ENCODE results near the gene CEL. TPM values are rescaled to one million over a fixed set of nuclear protein-coding genes. Genes with fewer than 3 reads are reported as not detected.
A peak's percentile ranks its signal among the peaks of the same experiment; 100 is the strongest.

The CEL gene
- total RNA-seq, 2 donors from 2014 or later = 8,438 to 9,209 TPM

GRCh38 chr9:133105461-133105770, 43.6 kb downstream of the CEL start:
- Histone ChIP-seq H3K27ac (no peak overlapping the region), H3K9me3 (no peaks in the 10 kb centered on the region), H3K36me3 (replicated peaks in 1 of 2; ENCODE audit: insufficient read depth in 1 of 2, low read depth in 2 of 2) (peaks cover 33 to 46% of the 10 kb centered on the region in 2 donors), H3K27me3 (no peaks in the 10 kb centered on the region), H3K4me1 (peaks cover 4% of the 10 kb centered on the region), H3K4me3 (no peak overlapping the region)
- ATAC-seq (no peak), DNase-seq (peak in 2 of 4 donors; percentile 6 to 9)
- WGBS, 2 donors = 90 to 99% methylated on average over 4 to 7 of the region's 7 CpGs
- TF ChIP-seq, protein P1, sequence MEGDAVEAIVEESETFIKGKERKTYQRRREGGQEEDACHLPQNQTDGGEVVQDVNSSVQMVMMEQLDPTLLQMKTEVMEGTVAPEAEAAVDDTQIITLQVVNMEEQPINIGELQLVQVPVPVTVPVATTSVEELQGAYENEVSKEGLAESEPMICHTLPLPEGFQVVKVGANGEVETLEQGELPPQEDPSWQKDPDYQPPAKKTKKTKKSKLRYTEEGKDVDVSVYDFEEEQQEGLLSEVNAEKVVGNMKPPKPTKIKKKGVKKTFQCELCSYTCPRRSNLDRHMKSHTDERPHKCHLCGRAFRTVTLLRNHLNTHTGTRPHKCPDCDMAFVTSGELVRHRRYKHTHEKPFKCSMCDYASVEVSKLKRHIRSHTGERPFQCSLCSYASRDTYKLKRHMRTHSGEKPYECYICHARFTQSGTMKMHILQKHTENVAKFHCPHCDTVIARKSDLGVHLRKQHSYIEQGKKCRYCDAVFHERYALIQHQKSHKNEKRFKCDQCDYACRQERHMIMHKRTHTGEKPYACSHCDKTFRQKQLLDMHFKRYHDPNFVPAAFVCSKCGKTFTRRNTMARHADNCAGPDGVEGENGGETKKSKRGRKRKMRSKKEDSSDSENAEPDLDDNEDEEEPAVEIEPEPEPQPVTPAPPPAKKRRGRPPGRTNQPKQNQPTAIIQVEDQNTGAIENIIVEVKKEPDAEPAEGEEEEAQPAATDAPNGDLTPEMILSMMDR (IDR thresholded peaks at IDR 0.05) = no peak
- TF ChIP-seq POLR2A (IDR thresholded peaks at IDR 0.05) = no peak
- intact Hi-C loops (cut with DNase I) = no loop called here

GRCh38 chr9:133106511-133107244, 44.9 kb downstream of the CEL start:
- peak in 1 of 4 donors; percentile 5 for DNase-seq
- H3K27me3 ChIP-seq = no peaks in the 10 kb centered on the region
- no peak overlapping the region for H3K27ac ChIP-seq
- no peak overlapping the region for H3K4me3 ChIP-seq
- no peak for TF ChIP-seq POLR2A (IDR thresholded peaks at IDR 0.05)
- TF ChIP-seq, protein P1 (IDR thresholded peaks at IDR 0.05) = no peak
- 92 to 93% methylated on average over 17 of the region's 17 CpGs for WGBS, 2 donors
- no peaks in the 10 kb centered on the region for H3K9me3 ChIP-seq
- peaks cover 4% of the 10 kb centered on the region for H3K4me1 ChIP-seq
- no peak for ATAC-seq
- intact Hi-C loops (cut with DNase I) = no loop called here
- H3K36me3 ChIP-seq (replicated peaks in 1 of 2; ENCODE audit: insufficient read depth in 1 of 2, low read depth in 2 of 2) = peaks cover 28 to 36% of the 10 kb centered on the region in 2 donors

GRCh38 chr9:133107245-133107722, 45.5 kb downstream of the CEL start:
- Histone ChIP-seq H3K27me3 (no peaks in the 10 kb centered on the region), H3K4me1 (peaks cover 4% of the 10 kb centered on the region), H3K36me3 (replicated peaks in 1 of 2; ENCODE audit: insufficient read depth in 1 of 2, low read depth in 2 of 2) (peaks cover 22 to 32% of the 10 kb centered on the region in 2 donors), H3K4me3 (no peak overlapping the region), H3K9me3 (no peaks in the 10 kb centered on the region), H3K27ac (no peak overlapping the region)
- 87% methylated on average over 13 of the region's 13 CpGs; no CpG with 5 or more reads in 1 of the 2 donors for WGBS, 2 donors
- no peak for TF ChIP-seq POLR2A (IDR thresholded peaks at IDR 0.05)
- TF ChIP-seq, protein P1 (IDR thresholded peaks at IDR 0.05) = no peak
- intact Hi-C loops (cut with DNase I) = no loop called here
- ATAC-seq (no peak), DNase-seq (peak in 1 of 4 donors; percentile 2)

DNA sequence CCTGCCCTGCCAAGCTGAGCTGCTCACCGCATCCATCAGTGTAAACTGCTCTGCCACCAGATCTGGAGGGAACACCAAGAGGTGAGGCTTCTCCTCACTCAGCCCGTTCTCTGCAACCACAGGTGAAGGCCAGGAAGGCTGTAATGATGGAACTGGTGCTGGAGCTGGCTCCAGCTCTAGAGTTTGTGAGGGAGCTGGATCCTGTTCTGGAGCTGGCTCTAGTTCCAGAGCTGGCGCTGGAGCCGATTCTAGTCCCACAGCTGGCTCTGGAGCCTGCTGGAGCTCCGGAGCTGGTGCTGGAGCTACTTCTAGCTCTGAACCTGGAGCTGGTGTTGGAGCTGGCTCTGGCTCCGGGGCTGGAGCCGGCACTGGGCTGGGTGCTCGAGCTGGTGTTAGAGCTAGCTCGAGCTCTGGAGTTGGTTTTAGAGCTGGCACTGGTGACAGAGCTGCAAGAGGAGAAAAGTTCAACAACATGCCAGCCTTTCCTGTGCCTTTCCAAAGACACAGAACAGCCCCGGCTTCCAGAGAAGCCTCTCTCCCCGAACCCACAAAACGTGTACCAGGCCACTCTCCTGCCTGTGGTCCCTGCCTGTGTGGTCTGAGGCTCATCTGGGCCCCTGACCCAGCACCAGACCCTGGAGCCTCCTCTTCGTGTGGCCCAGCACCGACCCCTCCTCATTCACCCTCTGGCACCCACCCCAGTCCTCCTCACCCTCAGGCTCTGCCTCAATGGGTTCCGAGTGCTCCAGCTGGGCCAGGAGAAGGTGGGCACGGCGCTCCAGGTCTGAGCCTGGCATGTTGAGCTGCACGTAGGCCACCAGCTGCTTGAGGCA, 46.4 kb downstream of the CEL start:
- no peaks in the 10 kb centered on the region for H3K27me3 ChIP-seq
- TF ChIP-seq, protein P1 (IDR thresholded peaks at IDR 0.05) = no peak
- no peak for TF ChIP-seq POLR2A (IDR thresholded peaks at IDR 0.05)
- no peak overlapping the region for H3K27ac ChIP-seq
- peaks cover 13% of the 10 kb centered on the region for H3K4me1 ChIP-seq
- no peak overlapping the region for H3K4me3 ChIP-seq
- H3K36me3 ChIP-seq (replicated peaks in 1 of 2; ENCODE audit: insufficient read depth in 1 of 2, low read depth in 2 of 2) = peaks cover 19 to 30% of the 10 kb centered on the region in 2 donors
- 87 to 97% methylated on average over 11 to 18 of the region's 18 CpGs for WGBS, 2 donors
- intact Hi-C loops (cut with DNase I) = no loop called here
- ATAC-seq (no peak), DNase-seq (no peak)
- no peaks in the 10 kb centered on the region for H3K9me3 ChIP-seq
